SKM-1 (cell line): ENCODE data around the gene CEP250.
"Not testable (repeated sequence)": the region's sequence is repeated elsewhere in the genome, so short reads cannot be mapped to it uniquely, and the experiment has no call there.

Source experiments
- DNase-seq: peaks from one replicate; lab custom pipeline; 2025; ENCODE audit not compliant: unreplicated experiment; lab: John Stamatoyannopoulos, UW

The CEP250 gene, protein sequence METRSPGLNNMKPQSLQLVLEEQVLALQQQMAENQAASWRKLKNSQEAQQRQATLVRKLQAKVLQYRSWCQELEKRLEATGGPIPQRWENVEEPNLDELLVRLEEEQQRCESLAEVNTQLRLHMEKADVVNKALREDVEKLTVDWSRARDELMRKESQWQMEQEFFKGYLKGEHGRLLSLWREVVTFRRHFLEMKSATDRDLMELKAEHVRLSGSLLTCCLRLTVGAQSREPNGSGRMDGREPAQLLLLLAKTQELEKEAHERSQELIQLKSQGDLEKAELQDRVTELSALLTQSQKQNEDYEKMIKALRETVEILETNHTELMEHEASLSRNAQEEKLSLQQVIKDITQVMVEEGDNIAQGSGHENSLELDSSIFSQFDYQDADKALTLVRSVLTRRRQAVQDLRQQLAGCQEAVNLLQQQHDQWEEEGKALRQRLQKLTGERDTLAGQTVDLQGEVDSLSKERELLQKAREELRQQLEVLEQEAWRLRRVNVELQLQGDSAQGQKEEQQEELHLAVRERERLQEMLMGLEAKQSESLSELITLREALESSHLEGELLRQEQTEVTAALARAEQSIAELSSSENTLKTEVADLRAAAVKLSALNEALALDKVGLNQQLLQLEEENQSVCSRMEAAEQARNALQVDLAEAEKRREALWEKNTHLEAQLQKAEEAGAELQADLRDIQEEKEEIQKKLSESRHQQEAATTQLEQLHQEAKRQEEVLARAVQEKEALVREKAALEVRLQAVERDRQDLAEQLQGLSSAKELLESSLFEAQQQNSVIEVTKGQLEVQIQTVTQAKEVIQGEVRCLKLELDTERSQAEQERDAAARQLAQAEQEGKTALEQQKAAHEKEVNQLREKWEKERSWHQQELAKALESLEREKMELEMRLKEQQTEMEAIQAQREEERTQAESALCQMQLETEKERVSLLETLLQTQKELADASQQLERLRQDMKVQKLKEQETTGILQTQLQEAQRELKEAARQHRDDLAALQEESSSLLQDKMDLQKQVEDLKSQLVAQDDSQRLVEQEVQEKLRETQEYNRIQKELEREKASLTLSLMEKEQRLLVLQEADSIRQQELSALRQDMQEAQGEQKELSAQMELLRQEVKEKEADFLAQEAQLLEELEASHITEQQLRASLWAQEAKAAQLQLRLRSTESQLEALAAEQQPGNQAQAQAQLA (N-terminal part only)

DNA sequence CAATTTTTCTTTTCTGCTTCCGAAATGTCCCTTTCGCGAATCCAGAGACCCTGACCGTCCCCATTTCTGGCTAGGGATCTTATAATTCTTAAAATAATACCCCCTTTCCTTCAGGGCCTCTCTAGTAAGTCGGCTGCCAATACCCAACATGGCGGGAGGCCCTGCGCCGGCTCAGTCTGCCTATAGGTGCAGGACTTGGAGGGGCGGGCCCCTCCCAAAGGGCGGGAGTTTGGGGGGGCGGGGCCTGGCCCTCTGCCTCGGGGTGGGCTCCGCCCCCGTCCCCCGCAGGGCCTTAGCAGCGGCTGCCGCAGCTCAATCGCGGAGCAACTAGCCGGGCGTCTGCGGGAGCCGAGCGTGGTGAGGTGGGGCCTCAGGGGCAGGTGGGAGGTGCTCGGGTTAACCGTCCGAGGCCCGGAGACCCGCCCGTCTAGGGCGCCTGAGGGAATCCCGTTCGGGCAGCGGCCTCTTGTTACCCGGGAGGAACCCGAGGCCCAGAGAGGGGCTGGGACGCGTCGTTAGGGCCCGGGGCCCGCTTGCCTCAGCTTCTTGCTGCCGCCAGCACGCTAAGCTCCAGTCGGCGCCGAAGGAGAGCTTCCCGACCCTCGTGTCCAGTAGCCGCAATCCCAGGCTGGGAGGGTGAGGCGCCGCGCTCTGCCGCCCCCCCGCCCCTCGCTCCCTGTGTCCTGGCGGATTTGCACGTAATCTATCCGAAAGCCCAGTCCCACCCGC, at the start of gene CEP250:
Gene CEP250, plus strand, starts transcription at position 718 of the 729 bp plus-strand sequence. CDS start 6,770 bp downstream, outside the sequence.
- DNase-seq, result peak; percentile 94

DNA sequence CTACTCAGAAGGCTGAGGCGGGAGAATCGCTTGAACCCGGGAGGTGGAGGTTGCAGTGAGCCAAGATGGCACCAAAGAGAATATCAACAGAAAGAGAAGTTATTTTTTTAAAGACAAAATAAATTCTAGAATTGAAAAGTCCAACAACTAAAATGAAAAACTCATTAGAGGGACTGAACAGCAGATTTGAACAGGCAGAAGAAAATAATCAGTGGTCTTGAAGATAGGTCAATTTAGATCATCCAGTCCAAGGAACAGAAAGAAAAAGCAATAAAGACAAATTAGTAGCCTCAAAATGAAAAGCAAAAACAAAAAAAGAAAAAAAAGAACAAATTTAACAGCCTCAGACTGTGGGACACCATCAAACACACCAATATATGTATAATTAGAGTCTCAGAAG, 49.6 kb upstream of the CEP250 start:
- no peak for DNase-seq

DNA sequence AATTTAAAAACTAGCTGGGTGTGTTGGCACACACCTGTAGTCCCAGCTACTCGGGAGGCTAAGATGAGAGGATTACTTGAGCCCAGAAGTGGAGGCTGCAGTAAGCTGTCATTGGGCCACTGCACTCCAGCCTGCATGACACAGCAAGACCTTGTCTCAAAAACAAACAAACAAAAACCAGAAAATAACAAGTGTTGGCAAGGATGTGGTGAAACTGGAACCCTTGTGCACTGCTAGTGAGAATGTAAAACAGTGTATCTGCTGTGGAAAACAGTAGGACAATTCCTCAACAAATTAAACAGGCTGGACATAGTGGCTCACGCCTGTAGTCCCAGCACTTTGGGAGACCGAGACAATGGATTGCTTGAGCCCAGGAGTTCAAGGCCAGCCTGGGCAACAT, 47.1 kb upstream of the CEP250 start:
- DNase-seq, result no peak

DNA sequence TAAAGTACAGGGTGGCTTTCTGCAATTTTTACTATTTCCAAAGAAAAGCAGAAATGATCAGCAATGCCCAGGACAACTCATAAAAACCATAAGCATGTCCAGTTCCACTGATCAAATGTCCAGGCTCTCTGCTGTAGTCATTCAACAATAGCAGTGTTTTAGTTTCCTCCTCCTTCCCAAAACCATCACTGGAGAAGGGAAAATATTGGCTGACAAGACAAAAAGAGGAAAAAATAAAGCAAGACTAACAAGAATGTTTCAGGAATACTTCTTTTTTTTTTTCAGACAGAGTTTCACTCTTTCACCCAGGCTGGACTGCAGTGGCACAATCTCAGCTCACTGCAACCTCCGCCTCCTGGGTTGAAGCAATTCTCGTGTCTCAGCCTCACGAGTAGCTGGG, 45.9 kb upstream of the CEP250 start:
- DNase-seq, result no peak

DNA sequence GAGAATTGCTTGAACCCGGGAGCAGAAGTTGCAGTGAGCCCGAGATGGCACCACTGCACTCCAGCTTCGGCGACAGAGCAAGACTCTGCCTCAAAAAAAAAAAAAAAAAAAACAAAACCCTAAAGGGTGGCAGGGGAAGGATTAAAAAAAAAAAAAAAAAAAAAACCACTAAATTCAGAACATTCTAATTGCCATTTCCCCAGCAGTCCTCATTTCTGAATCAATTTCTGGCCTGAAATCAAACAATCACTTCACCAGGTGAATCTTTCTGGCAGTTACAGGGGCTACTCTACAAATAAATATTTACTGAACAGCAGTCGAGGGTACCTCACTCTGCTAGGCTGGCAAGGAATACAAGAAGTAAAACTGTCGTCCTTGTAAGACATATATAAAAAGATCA, 44.8 kb upstream of the CEP250 start:
- DNase-seq, result no peak

DNA sequence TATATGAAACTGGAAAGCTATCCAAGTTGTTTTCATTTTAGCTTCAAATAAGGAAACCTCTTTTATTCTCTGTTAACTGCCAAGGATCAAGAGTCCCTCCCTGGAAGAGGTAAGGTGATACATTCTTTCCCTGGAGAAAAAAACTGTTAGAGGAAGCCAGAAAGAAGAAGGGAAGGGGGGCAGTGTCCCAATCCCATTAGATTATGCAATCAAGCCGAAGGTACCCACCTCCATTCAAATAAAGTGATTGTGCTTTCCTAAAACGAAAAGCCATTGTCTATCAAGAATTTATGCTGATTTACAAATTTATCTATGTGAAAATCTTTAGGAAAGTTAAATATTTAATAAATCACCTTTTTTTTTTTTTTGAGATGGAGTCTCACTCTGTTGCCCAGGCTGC, 34.1 kb upstream of the CEP250 start:
- DNase-seq, result no peak

DNA sequence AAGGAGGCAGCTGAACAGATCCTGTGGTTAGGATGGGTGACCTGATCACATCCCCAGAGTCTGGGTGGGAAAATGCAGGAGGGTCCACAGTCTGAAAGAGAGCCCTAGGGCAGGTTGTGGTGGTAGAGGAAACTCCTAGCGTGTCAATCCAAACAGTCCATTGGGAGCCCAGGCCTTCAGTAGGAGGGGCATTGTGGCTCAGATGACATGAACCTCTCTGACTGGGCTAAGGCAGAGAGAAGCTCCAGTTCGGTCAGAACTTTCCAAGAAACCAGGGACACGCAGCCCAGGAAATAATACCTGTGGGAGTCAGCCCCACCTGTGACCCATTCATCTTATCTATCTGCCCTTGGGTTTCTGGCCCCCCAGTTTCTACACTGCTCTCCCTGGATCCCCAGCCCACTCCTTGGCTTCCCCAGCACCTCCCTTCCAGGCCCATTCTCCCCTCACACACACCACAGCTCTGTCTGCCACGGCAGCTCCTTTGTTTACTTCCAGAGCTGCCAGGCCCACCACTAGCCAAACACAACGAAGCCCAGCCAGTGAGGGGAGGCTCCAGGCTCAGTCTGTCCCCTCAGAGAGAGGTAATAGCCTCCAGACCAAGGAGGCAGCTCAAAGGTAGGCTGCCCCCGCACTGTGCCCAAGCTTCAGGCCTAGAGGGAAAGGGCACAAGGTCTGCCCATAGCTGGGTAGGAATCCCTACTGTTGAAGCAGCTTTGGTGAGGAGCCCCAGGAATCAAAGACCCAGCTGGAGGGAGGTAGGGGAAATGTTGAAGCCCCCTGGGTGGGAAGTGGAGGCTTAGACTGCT, 23.6 kb upstream of the CEP250 start:
- no peak for DNase-seq

DNA sequence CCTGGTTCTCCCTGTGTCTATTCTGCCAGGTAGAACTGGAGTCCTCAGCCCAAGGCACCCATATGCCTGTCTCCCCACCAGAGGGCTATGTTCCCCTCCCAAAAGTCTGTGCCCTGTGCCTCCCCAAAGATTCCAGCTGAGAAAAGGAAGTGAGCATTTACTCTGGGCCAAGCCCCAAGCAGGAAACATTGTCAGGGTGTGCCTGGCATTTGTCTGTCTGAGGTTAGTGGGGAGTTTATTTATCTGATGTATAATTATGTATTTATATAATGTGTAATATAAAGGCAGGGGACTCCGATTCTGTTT, 23.0 kb upstream of the CEP250 start:
- no peak for DNase-seq

DNA sequence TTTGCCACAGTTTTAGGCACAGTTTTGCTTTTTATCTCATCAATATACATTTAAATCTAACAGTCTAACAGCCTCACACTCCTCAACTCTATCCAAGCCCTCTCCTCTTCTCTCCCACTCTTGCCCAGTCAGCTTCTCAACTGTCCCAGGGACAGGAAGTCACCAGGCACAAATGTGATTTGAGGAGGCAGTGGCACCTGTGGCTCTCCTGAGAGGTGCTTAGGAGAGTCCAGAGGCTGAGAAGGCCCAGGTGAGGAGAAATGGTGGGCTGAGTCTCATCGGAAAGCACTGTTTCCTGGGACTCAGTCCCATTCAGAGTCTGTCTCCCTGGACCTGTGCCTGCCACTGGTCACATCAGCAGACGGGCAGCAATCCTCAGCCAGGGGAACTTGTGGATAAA, 22.1 kb upstream of the CEP250 start:
- DNase-seq, result no peak

DNA sequence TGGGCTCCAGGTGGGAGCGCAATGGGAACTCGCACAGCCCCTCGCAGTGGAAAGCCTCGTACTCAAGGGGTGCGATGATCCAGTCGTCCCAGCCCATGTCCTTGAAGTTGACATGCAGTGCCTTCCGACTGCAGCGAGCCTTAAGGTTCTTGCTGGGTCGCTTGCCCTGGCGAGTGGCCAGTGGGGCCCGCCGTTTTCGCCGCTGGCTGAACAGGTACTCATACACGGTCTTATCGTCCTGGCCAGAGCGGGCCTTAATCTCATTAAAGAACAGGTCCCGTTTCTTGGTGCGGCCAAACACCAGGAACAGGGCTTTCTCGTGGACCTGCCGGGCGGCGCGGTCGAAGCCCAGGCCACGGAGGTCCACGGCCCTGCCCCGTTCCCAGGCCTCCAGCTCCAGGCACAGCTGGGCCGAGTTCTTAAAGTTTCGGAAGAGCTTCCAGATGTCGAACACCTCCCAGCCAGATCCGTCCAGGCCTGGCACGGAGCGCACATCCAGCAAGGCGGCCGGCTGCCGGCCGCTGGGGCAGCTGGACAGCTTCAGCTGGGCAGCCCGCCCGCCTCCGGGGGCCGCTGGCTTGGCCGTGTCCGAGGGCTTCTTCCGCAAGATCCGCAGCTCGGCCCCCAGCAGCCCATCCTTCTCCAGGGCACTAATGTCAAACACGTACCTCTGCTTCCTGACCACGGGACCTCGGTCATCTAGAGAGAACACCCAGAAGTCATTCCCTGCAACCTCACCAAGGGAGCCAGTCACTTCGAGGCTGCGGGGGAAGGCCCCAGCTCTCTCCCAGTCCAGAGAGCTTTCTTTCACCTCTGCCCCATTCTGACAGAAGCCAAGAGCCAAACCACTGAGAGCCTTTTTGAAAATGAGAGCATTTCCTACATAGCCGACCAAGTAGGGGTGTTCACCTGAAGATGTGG, 21.1 kb upstream of the CEP250 start:
- DNase-seq, result no peak

DNA sequence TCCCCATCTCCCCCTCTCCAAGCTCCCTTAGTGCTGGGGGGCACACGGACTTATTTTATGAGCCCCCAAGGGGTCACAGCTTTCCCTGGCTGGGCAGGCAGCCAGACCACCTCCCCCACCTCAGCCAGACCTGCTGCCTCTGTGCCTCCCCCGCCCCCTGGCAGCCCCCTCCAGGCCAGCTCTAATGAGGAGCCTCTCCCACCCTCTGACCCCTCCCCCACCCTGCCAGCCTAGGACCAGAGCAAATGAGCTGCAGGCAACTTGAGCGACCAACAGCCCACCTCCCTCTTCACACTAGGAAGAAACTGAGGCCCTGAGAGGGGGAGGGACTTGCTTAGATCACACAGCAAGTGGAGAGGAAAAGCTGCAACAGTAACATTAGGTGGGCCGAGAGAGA, 19.2 kb upstream of the CEP250 start:
- no peak for DNase-seq

DNA sequence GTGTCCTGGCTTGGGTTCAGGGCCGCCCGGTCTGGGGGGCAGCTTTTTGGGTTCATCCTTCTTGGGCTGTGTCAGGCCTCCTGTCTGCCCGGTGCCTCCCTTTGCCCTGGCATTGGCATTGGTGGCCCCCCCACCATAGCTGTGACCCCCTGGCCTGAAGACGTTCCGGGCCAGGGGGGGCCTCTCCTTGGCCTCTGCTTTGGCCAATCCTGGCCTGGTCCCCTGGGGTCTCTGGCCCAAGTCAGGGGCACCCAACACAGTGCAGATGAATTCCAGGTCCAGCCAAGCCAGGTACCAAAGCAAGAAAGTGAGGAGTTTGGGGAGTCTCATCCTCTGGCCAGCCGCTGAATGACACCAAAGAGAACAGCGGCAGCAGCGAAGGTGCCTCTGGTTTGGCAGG, 17.8 kb upstream of the CEP250 start:
- no peak for DNase-seq

DNA sequence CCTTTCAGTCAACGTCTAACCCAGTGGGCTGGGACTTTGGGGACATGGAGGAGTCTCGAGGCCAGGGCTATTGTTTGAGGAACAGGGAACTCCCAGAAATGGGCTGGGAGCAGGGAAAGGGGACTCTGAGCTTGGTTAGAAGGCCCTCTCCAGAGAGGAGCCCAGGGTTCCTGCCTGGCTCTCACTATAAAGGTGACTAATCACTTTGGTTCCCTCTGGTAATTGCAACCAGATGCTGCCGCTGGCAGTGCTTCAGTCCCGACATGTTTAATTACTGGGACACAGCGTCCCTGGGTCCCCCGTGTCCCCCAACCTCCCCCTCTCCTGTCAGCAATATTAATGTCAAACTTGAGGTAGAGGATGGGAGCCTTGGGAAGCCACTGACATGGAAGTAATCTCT, 12.4 kb upstream of the CEP250 start:
- DNase-seq, result no peak

DNA sequence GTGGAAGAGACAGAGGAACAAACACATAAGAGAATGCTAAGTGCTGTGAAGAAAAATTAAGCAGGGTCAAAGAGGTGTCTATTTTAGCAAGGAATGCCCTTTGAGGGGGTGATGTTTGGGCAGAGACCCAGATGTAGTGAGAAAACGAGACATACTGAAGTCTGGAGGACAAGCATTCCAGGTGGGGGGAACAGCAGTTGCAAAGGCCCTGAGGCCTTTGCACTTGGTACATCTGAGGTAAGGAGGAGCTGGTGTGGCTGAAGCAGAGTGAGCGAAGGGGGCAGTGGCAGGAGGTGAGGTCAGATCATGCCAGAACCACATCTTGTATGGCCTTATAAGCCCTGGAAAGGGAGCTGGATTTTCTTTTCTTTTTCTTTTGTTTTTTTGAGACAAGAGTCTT, 11.2 kb upstream of the CEP250 start:
- DNase-seq, result no peak

DNA sequence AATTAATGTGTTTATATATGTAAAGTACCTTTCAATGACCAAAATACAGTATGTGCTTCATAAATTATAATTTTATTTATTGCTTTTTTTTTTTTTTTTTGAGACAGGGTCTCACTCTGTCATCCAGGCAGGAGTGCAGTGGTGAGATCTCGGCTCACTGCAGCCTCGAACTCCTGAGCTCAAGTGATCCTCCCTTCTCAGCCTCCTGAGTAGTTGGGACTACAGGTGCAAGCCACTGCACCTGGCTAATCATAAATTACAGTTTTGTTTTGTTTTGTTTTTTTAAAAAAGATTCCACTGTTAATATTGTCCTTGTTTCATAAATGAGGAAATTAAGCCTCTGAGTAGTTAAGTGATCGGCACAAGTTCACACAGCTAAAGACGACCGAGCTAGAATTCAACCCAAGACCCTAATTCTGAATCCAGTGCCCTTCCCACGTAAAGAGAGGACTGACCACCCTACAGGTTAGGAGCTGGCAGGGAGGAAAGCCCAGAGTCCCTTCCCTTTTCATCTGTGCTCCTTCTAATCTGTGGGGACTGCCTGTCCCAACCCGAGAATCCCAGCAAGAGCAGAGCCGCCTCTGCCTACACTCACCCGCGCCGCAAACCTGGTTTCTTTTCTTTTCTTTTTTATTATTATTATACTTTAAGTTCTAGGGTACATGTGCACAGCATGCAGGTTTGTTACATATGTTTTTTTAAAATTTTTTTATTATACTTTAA, 8.9 kb upstream of the CEP250 start:
- DNase-seq, result no peak

DNA sequence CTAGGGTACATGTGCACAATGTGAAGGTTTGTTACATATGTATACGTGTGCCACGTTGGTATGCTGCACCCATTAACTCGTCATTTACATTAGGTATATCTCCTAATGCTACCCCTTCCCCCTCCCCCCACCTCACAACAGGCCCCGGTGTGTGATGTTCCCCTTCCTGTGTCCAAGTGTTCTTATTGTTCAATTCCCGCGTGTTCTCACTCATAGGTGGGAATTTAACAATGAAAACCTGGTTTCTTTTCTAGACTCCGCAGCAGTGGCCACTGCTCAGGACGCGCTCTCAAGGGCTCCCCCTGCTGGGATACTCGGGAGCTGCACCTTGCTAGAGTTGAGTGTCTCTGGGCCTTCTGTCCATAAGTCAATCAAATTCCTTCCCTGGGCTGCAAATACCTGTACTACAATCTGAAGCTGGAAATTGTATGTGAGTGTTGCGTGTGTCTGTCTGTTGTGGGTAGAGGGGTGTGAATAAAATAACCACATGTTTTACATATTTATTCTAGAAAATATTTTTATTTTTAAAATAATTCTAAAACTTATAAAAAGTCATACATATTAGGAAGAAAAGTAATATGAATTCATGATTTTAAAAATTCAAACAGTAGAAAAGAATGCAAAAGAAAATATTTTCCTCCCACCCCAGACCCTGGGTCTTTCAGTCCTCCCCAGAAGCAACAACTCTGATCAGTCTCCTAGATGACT, 8.2 kb upstream of the CEP250 start:
- peak; percentile 54 for DNase-seq

DNA sequence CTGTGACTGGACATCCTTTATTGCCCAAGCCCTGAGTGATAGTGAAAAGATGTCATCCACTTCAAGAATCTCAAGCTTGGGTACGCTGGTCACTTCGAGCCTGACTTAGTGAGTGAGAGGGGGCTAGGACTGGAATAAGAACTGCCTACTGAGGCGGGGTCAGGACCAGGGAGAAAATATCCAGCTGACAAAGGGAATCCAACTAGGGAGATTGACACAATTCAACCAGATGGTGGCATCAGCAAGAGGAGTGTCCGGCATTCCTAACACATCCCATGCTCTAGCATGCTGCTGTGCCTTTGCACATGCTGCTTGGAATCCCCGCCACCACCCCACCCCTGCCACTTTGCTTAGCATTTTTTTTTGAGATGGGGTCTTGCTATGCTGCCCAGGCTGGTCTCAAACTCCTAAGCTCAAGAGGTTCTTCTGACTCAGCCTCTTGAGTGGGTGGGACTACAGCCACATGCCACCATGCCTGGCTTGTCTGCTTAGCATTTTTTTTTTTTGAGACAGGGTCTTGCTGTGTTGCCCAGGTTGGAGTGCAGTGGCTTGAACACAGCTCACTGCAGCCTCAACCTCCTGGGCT, 6.5 kb upstream of the CEP250 start:
- DNase-seq, result no peak

DNA sequence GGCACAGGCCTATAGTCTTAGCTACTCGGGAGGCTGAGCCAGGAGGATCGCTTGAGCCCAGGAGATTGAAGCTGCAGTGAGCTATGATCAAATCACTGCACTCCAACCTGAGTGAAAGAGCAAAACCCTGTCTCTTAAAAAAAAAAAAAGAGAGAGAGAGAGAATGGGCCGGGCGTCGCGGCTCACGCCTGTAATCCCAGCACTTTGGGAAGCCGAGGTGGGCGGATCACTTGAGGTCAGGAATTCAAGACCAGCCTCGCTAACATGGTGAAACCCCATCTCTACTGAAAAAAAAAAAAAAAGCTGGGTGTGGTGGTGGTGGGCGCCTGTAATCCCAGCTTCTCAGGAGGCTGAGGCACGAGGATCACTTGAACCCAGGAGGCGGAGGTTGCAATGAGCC, 5.5 kb upstream of the CEP250 start:
- DNase-seq, result not testable (repeated sequence)
